ENCODE data around the gene PPTC7.
"Not testable (repeated sequence)": the region's sequence is repeated elsewhere in the genome, so short reads cannot be mapped to it uniquely, and the experiment has no call there.

Gene PPTC7

GRCh38 chr12:110579535-110580253 is 3.4 kb downstream of the PPTC7 start:
- no peak for DNase-seq
- Histone ChIP-seq H3K27me3 (ENCODE audit: insufficient read depth, low read depth, severe bottlenecking) (no peaks in the 10 kb centered on the region), H3K9me3 (ENCODE audit: severe bottlenecking) (no peaks in the 10 kb centered on the region), H3K4me3 (ENCODE audit: low read depth, low read length) (no peak overlapping the region), H3K36me3 (no peaks in the 10 kb centered on the region; the same call in 1 of the 2 replicates), H3K27ac (no peak overlapping the region)
- no peak for TF ChIP-seq CTCF (IDR thresholded peaks at IDR 0.05; ENCODE audit: low read depth, low read length)

- TF ChIP-seq CTCF (IDR thresholded peaks at IDR 0.05; ENCODE audit: low read depth, low read length), result no peak
- Histone ChIP-seq H3K36me3 (no peaks in the 10 kb centered on the region; the same call in 1 of the 2 replicates), H3K4me3 (ENCODE audit: low read depth, low read length) (no peak overlapping the region), H3K27ac (no peak overlapping the region), H3K9me3 (ENCODE audit: severe bottlenecking) (no peaks in the 10 kb centered on the region), H3K27me3 (ENCODE audit: insufficient read depth, low read depth, severe bottlenecking) (no peaks in the 10 kb centered on the region)
- DNase-seq, result no peak
Observed at GRCh38 chr12:110578694-110579534, 4.2 kb downstream of the PPTC7 start.

GRCh38 chr12:110577864-110578693 is 5.0 kb downstream of the PPTC7 start:
- Histone ChIP-seq H3K27ac (no peak overlapping the region), H3K9me3 (ENCODE audit: severe bottlenecking) (no peaks in the 10 kb centered on the region), H3K36me3 (no peaks in the 10 kb centered on the region; the same call in 1 of the 2 replicates), H3K4me3 (ENCODE audit: low read depth, low read length) (no peak overlapping the region), H3K27me3 (ENCODE audit: insufficient read depth, low read depth, severe bottlenecking) (no peaks in the 10 kb centered on the region)
- TF ChIP-seq CTCF (IDR thresholded peaks at IDR 0.05; ENCODE audit: low read depth, low read length), result no peak
- no peak for DNase-seq

GRCh38 chr12:110576504-110576903 is 6.6 kb downstream of the PPTC7 start:
- no peak for TF ChIP-seq CTCF (IDR thresholded peaks at IDR 0.05; ENCODE audit: low read depth, low read length)
- Histone ChIP-seq H3K27me3 (ENCODE audit: insufficient read depth, low read depth, severe bottlenecking) (no peaks in the 10 kb centered on the region), H3K4me3 (ENCODE audit: low read depth, low read length) (no peak overlapping the region), H3K36me3 (no peaks in the 10 kb centered on the region; the same call in 1 of the 2 replicates), H3K27ac (no peak overlapping the region), H3K9me3 (ENCODE audit: severe bottlenecking) (no peaks in the 10 kb centered on the region)
- no peak for DNase-seq

- no peak for TF ChIP-seq CTCF (IDR thresholded peaks at IDR 0.05; ENCODE audit: low read depth, low read length)
- no peak for DNase-seq
- Histone ChIP-seq H3K36me3 (no peaks in the 10 kb centered on the region), H3K9me3 (ENCODE audit: severe bottlenecking) (no peaks in the 10 kb centered on the region), H3K27ac (no peak overlapping the region), H3K27me3 (ENCODE audit: insufficient read depth, low read depth, severe bottlenecking) (no peaks in the 10 kb centered on the region), H3K4me3 (ENCODE audit: low read depth, low read length) (no peak overlapping the region)
Observed at GRCh38 chr12:110575326-110575725, 7.8 kb downstream of the PPTC7 start.

- H3K27me3 ChIP-seq (ENCODE audit: insufficient read depth, low read depth, severe bottlenecking); DNase-seq; H3K9me3 ChIP-seq (ENCODE audit: severe bottlenecking); H3K27ac ChIP-seq; H3K4me3 ChIP-seq (ENCODE audit: low read depth, low read length); H3K36me3 ChIP-seq: not testable (repeated sequence)
Observed at GRCh38 chr12:110574717-110575230, 8.3 kb downstream of the PPTC7 start.

Data from WERI-Rb-1 (cell line).